ENCODE measurements around the gene CTTN. TPM values are rescaled to one million over a fixed set of nuclear protein-coding genes. Genes with fewer than 3 reads are reported as not detected.

The CTTN gene
- total RNA-seq, 1 donor from 2014 or later: 33.4 TPM

DNA sequence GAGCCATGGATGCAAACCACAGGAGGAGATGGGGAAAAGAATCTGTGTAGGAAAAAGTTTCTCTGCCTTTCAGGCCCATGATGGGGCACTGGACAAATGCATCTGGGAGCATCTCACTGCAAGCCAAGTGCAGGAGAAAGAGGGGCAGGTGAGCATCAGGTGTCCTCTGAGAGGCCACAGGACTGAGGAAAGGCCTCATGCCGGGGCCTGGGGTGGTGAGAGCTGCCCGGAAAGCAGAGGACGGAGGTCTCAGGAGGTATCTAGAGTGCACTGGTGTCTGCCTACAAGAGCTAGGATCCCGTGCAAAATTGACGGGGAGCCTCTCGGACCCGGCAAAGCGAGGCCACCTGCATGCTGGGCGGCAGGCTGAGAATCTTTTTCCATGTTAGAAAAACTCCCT, 73.9 kb downstream of the CTTN start:
- no peaks in the 10 kb centered on the region for H3K36me3 Mint-ChIP-seq (ENCODE audit: low read depth)
- peaks cover 1% of the 10 kb centered on the region for H3K4me1 Mint-ChIP-seq (ENCODE audit: low read depth)
- intact Hi-C loops (cut with micrococcal nuclease): no loop called here
- H3K9me3 Mint-ChIP-seq: no peaks in the 10 kb centered on the region
- H3K27ac Mint-ChIP-seq: no peak overlapping the region
- H3K4me3 Mint-ChIP-seq (ENCODE audit: low read depth): no peak overlapping the region
- H3K27me3 Mint-ChIP-seq (ENCODE audit: low read depth): peaks cover 17% of the 10 kb centered on the region
- no peak for DNase-seq (ENCODE audit: low spot score)

DNA sequence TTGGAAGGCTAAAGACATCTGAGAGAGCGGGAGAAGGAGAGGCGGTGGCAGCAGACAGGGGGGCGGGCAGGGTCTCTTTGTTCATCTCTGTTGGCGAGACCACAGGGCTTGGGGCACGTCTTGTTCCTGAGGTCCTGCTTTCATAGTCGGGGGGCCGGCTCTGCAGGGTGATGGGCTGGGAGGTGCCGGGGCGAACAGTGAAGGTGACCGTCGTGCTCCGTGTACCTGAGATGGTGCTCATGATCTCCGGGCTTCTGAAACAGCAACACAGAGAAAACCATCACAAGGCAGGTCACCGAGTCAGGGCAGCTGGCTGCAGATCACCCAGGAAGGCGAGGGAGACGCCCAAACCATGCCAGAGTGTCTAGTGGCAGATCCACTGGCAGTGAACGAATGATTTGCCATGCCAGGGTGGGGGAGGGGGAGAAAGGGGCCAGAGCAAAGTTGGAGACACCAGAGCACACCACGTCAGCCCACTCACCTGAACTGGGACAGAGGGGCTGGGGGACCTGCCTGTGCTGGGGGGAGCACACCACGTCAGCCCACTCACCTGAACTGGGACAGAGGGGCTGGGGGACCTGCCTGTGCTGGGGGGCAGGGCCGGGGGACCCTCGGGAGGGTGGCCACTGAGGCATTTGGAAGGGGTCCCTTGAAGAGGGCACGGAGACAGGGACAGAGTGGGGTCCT, 75.0 kb downstream of the CTTN start:
- Mint-ChIP-seq H3K4me1 (ENCODE audit: low read depth) (peaks cover 1% of the 10 kb centered on the region), H3K27me3 (ENCODE audit: low read depth) (peaks cover 16% of the 10 kb centered on the region), H3K4me3 (ENCODE audit: low read depth) (no peak overlapping the region), H3K36me3 (ENCODE audit: low read depth) (no peaks in the 10 kb centered on the region), H3K9me3 (no peaks in the 10 kb centered on the region), H3K27ac (no peak overlapping the region)
- intact Hi-C loops (cut with micrococcal nuclease): no loop called here
- DNase-seq (ENCODE audit: low spot score): no peak

DNA sequence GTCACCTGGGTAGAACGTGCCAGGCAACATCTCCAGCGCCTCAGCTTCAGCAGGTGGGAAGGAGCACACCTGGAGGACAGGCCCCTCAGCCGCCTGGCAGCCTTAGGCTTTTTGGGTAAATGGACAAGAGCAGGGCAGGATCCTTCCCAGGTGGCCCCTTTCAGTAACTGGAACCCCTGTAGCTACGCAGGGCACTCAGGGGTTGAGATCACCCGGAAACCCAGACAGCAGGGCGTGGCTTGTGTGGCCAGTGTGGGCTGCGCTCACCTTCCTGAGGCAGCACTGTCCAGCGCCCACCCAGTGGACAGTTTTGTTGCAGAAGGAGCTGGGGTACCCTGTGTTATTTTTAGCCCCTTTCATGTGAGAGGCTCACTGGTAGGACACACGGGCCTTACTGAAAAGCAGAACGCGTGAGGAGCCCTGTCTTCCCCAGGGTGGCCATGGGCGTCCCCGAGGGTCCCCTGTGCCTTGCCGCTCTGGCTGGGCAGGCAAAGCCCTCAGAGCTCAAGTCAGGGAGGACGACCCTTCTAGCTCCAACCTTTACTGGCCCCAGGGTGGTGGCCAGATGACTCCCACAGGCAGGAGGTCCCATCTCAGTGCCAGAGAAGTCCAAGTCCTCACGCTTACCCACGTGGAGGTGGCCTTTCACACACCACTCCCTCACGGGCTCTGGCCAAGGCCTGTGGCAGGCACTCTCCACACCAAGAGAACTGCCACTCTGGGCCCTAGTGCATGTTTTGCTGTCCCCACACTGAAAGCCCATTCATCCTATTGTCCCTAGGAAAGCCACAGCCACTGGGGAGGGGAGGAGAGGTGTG, 75.8 kb downstream of the CTTN start:
- H3K4me1 Mint-ChIP-seq (ENCODE audit: low read depth): peaks cover 1% of the 10 kb centered on the region
- intact Hi-C loops (cut with micrococcal nuclease): no loop called here
- H3K36me3 Mint-ChIP-seq (ENCODE audit: low read depth): no peaks in the 10 kb centered on the region
- no peaks in the 10 kb centered on the region for H3K9me3 Mint-ChIP-seq
- H3K4me3 Mint-ChIP-seq (ENCODE audit: low read depth): no peak overlapping the region
- no peak for DNase-seq (ENCODE audit: low spot score)
- H3K27ac Mint-ChIP-seq: no peak overlapping the region
- H3K27me3 Mint-ChIP-seq (ENCODE audit: low read depth): peaks cover 11% of the 10 kb centered on the region

DNA sequence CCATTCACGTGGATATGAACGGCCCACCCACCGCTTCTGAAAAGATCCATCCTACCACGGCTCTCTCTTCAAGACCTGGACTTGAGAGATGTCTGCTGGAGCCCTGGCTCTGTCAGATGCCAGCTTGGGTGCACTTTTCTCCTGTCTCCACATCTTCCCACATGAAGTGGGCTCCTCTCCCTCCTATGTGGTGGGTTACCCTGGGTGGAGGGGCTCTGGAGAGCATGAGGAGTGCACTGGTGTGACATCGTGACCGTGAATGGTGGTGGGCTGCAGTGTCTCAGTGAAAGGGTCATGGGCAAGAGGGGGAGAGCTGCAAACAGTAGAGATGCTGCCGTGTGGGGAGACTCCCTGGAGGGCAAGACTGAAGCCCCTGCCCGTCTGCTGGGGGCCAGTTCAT, 76.4 kb downstream of the CTTN start:
- no peak for DNase-seq (ENCODE audit: low spot score)
- H3K27ac Mint-ChIP-seq: no peak overlapping the region
- no peaks in the 10 kb centered on the region for H3K36me3 Mint-ChIP-seq (ENCODE audit: low read depth)
- no peak overlapping the region for H3K4me3 Mint-ChIP-seq (ENCODE audit: low read depth)
- intact Hi-C loops (cut with micrococcal nuclease): no loop called here
- peaks cover 1% of the 10 kb centered on the region for H3K4me1 Mint-ChIP-seq (ENCODE audit: low read depth)
- no peaks in the 10 kb centered on the region for H3K9me3 Mint-ChIP-seq
- peaks cover 10% of the 10 kb centered on the region for H3K27me3 Mint-ChIP-seq (ENCODE audit: low read depth)

DNA sequence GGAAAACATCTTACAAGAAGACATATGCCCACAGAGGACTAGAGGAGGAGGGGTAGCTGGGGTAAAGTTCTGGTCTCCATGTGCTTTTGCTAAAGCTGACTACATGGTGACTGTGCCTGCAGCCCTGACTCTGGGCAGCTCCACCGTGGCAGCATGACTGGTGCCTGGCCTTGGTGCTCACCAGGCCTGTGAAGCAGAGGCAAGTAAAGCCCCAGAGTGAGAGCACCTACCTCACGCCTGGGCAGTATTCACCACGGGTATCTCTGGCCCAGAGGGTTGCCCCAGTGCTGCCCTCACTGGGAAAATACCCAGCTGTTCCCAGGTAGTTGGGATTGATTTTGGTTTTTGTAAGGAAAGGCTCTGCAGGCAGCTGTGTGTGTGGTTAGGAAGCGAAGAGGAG, 78.3 kb downstream of the CTTN start:
- no peak overlapping the region for H3K4me3 Mint-ChIP-seq (ENCODE audit: low read depth)

DNA sequence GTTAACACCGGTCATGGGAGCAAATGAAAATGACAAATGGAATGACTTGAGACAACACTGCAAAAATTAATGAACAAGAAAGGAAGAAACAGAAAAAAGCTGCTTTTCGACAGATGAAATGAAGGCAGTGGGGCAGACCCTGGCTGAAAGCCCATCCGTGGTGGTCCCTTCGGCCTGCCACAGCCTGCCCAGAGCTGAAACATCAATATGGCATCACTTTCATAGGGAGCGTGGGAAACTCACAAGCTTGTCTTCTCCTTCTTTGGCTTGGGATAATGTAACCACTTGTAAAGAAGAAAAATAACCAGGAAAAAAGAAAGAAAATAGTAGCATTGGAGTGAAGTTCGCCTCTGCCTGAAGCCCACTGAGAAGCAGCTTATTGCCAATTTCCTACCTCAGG, 78.8 kb downstream of the CTTN start:
- Mint-ChIP-seq H3K4me1 (ENCODE audit: low read depth) (no peaks in the 10 kb centered on the region), H3K4me3 (ENCODE audit: low read depth) (no peak overlapping the region), H3K36me3 (ENCODE audit: low read depth) (no peaks in the 10 kb centered on the region), H3K27me3 (ENCODE audit: low read depth) (no peaks in the 10 kb centered on the region), H3K9me3 (no peaks in the 10 kb centered on the region), H3K27ac (no peak overlapping the region)
- no peak for DNase-seq (ENCODE audit: low spot score)
- intact Hi-C loops (cut with micrococcal nuclease): no loop called here

More for the DNA sequence above, 78.3 kb downstream of the CTTN start:
- DNase-seq (ENCODE audit: low spot score): no peak
- intact Hi-C loops (cut with micrococcal nuclease): no loop called here
- Mint-ChIP-seq H3K4me1 (ENCODE audit: low read depth) (no peaks in the 10 kb centered on the region), H3K27ac (no peak overlapping the region), H3K9me3 (no peaks in the 10 kb centered on the region), H3K36me3 (ENCODE audit: low read depth) (no peaks in the 10 kb centered on the region), H3K27me3 (ENCODE audit: low read depth) (no peaks in the 10 kb centered on the region)

DNA sequence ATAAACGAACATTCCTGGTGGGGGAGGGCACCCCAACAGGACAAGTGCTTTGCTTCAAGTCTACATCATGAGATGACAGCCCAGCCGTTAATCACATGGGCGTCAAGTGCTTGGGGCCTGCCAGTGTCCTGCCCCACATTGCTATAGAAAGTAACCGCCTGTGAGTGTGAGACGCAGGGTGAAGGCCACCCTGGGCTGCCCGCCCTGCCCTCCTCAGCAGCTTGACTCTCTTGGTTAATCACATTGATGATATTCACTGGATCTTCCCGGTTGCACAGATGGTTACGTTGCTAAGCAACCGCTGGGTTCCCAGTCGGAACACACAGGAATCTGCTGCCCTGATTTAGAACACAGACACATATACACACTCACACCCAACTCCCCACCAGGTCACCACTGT, 79.3 kb downstream of the CTTN start:
- intact Hi-C loops (cut with micrococcal nuclease): no loop called here
- no peaks in the 10 kb centered on the region for H3K36me3 Mint-ChIP-seq (ENCODE audit: low read depth)

DNA sequence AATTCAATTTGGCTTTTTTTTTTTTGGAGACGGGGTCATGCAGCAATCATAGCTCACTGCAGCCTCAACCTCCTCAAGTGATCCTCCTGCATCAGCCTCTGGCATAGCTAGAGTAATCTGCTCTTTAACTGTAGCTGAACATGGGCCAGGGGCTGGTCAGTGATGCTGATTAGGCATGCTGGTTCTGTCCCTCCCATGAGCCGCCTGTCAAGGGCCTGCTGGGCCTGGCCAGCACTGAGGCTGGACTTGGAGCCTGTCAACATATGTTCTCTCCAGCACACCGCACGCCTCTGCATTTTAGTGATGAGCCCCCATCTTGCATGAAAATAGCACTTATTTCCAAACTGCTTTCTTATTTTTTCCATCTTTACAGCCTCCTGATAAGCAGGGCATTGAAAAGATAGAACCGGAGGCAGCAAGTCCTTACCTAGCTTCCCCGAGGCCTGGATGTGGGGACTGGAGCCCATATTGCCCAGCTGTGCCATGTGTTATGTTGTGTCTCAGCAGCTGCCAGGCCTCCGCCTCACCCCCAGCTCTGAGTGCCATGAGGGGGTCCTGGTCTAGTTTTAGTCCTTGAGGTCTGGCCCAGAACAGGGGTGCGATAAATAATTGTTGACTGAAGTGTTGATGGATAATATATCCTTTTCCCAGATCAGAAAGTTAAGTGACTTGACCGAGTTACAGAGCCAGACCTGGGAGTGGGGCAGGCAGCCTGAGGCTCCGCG, 80.0 kb downstream of the CTTN start:
- Mint-ChIP-seq H3K9me3 (no peaks in the 10 kb centered on the region), H3K4me3 (ENCODE audit: low read depth) (no peak overlapping the region), H3K27ac (no peak overlapping the region), H3K27me3 (ENCODE audit: low read depth) (no peaks in the 10 kb centered on the region), H3K4me1 (ENCODE audit: low read depth) (no peaks in the 10 kb centered on the region), H3K36me3 (ENCODE audit: low read depth) (no peaks in the 10 kb centered on the region)
- intact Hi-C loops (cut with micrococcal nuclease): no loop called here
- no peak for DNase-seq (ENCODE audit: low spot score)

More for the DNA sequence above, 79.3 kb downstream of the CTTN start:
- no peak overlapping the region for H3K4me3 Mint-ChIP-seq (ENCODE audit: low read depth)
- no peaks in the 10 kb centered on the region for H3K27me3 Mint-ChIP-seq (ENCODE audit: low read depth)
- no peaks in the 10 kb centered on the region for H3K9me3 Mint-ChIP-seq
- H3K27ac Mint-ChIP-seq: no peak overlapping the region
- no peaks in the 10 kb centered on the region for H3K4me1 Mint-ChIP-seq (ENCODE audit: low read depth)
- DNase-seq (ENCODE audit: low spot score): no peak

DNA sequence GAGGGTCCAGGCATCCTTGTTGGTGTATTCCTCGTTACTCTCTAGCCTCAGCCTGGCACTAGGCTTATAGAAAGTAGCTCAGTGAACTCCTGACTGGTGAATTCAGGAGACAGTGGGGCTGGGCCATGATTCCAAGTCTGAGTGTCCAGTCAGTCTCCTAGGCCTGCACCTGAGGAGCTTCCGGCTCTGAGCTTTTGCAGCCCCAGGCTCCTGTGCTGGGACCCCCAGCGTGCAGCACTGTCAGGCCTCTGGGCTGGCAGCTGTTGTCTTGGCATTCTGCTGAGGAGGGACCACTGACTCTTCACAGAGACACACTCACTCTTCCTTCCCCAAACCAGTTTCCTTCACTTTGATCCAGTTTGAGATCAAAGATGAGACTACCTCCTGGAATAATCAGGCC, 82.4 kb downstream of the CTTN start:
- no peaks in the 10 kb centered on the region for H3K36me3 Mint-ChIP-seq (ENCODE audit: low read depth)
- no peak for DNase-seq (ENCODE audit: low spot score)
- intact Hi-C loops (cut with micrococcal nuclease): no loop called here
- no peaks in the 10 kb centered on the region for H3K9me3 Mint-ChIP-seq
- no peak overlapping the region for H3K27ac Mint-ChIP-seq
- H3K4me3 Mint-ChIP-seq (ENCODE audit: low read depth): no peak overlapping the region
- H3K27me3 Mint-ChIP-seq (ENCODE audit: low read depth): no peaks in the 10 kb centered on the region
- H3K4me1 Mint-ChIP-seq (ENCODE audit: low read depth): no peaks in the 10 kb centered on the region

DNA sequence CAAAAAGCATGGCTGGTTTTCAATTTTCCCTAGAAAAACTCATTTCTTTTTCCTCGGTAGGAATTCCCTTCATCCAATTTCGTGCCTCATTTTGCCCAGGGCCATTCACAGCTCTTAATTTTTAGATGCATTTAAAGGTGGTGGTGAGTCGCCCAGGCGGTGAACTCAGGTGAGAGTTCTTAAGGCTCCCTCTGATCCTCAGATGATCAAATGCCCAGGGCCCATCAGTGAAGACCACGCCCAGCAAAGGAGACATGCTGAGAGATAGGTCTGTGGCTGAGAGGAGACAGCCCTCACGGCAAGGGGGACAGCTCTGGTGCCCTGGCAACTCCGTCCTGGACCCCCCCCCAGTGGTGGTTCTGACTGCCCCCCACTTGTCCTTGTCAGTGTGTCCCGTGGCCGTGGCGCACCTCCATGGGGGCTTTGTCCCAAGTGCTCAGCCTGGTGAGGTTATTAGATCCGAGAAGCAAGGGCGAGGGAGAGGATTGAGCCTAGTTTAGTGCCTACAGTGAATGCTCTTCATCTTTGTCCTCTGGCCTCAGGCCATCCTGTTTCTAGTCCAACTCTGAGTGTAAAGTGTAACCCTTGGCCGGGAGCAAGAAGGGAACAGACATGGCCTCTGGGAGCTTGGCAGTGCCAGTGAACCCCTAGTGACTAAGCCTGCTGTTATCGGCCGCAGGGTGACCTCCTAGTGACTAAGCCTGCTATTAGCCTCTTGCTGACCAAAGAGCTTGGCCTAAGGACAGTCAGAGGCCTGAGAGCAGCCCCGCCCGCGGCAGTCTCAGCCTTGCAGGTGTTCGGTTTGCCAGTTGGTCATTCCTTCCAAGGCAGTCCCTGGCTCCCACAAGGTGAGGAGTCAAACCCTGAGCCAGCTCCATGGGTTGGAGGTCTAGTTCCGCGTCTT, 83.5 kb downstream of the CTTN start:
- H3K4me3 Mint-ChIP-seq (ENCODE audit: low read depth): no peak overlapping the region
- no peaks in the 10 kb centered on the region for H3K9me3 Mint-ChIP-seq
- no peak for DNase-seq (ENCODE audit: low spot score)
- H3K4me1 Mint-ChIP-seq (ENCODE audit: low read depth): no peaks in the 10 kb centered on the region
- intact Hi-C loops (cut with micrococcal nuclease): no loop called here
- H3K36me3 Mint-ChIP-seq (ENCODE audit: low read depth): no peaks in the 10 kb centered on the region
- no peak overlapping the region for H3K27ac Mint-ChIP-seq
- no peaks in the 10 kb centered on the region for H3K27me3 Mint-ChIP-seq (ENCODE audit: low read depth)

DNA sequence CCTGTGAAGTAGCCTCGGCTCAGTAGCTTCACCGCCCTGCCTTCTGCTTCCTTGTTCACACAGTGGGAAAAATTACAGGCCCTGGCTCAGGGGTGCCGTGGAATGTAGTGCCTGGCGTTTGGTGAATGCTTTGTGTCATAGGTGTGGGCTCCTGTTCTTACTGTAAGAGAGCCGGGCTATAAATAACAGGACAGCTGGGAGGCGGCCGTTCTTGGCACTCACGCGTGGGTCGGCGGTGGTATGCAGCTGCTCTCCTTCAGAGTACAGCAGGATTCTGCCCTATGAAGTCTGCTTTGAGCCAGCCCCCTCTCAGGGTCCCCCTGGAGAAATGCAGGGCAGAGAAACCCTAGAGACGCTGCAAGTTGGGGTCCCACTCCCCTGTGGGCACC, 84.2 kb downstream of the CTTN start:
- DNase-seq (ENCODE audit: low spot score): no peak
- H3K36me3 Mint-ChIP-seq (ENCODE audit: low read depth): no peaks in the 10 kb centered on the region
- no peak overlapping the region for H3K27ac Mint-ChIP-seq
- H3K27me3 Mint-ChIP-seq (ENCODE audit: low read depth): no peaks in the 10 kb centered on the region
- H3K9me3 Mint-ChIP-seq: no peaks in the 10 kb centered on the region
- intact Hi-C loops (cut with micrococcal nuclease): no loop called here
- no peaks in the 10 kb centered on the region for H3K4me1 Mint-ChIP-seq (ENCODE audit: low read depth)
- H3K4me3 Mint-ChIP-seq (ENCODE audit: low read depth): no peak overlapping the region

DNA sequence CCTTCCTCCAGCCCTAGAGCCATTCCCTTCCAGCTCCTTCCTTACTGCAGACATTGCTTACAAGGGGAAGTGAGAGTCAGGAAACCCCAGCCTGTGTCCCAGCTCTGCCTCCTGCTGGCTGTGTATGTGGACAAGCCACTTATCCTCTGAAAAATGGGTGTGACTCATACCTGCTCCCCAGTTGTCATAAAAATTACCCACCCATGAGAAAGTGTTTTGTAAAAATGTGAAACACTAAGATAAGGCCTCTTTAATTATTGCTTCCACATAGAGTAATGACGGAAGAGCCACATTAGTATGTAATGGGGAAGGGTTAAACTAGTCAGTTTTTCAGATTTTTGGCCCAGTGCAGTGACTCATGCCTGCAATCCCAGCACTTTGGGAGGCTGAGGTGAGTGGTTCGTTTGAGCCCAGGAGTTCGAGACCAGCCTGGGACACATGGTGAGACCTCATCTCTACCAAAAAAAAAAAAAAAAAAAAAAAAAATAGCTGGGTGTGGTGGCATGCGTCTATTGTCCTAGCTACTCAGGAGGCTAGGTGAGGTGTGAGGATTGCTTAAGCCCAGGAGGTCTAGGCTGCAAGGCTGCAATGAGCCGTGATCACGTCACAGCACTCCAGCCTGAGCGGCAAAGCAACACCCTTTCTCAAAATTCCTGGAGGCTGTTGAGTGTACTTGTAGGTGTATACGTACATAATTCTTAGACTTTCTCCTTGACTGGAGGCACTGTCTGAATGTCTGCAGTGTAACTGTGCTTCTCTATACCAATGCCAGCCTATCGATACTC, 84.9 kb downstream of the CTTN start:
- Mint-ChIP-seq H3K4me1 (ENCODE audit: low read depth) (no peaks in the 10 kb centered on the region), H3K4me3 (ENCODE audit: low read depth) (no peak overlapping the region)
- intact Hi-C loops (cut with micrococcal nuclease): no loop called here

More for the DNA sequence above, 84.9 kb downstream of the CTTN start:
- H3K36me3 Mint-ChIP-seq (ENCODE audit: low read depth): no peaks in the 10 kb centered on the region
- no peak for DNase-seq (ENCODE audit: low spot score)
- no peaks in the 10 kb centered on the region for H3K27me3 Mint-ChIP-seq (ENCODE audit: low read depth)
- H3K9me3 Mint-ChIP-seq: no peaks in the 10 kb centered on the region
- H3K27ac Mint-ChIP-seq: no peak overlapping the region

All from activated T-helper 2 cell treated with anti-CD3 and anti-CD28 coated beads, Interferon-gamma antibody, Interleukin-2, Interleukin-4, amounts not matched to agents 10 μg/mL and 5 μg/mL and 100 μg/mL, durations not matched to agents 14 hours and 24 hours and 36 hours (primary cell).